Measurements from ENCODE around the gene ERRFI1. TPM values are rescaled to one million over a fixed set of nuclear protein-coding genes. Genes with fewer than 3 reads are reported as not detected.
"Not testable (repeated sequence)": the region's sequence is repeated elsewhere in the genome, so short reads cannot be mapped to it uniquely, and the experiment has no call there.

Gene ERRFI1
- total RNA-seq, 1 donor from 2014 or later: 59.0 TPM

GRCh38 chr1:7967196-7967595 is 58.9 kb downstream of the ERRFI1 start:
- DNase-seq: no peak

GRCh38 chr1:7964476-7964875 is 61.6 kb downstream of the ERRFI1 start:
- no peak for DNase-seq

- not testable (repeated sequence) for DNase-seq
Measured at GRCh38 chr1:7963841-7964240, 62.3 kb downstream of the ERRFI1 start.

GRCh38 chr1:7963378-7963730 is 62.8 kb downstream of the ERRFI1 start:
- DNase-seq: not testable (repeated sequence)

GRCh38 chr1:7962636-7963377 is 63.3 kb downstream of the ERRFI1 start:
- no peak for DNase-seq

GRCh38 chr1:7962014-7962335 is 64.1 kb downstream of the ERRFI1 start:
- peak; percentile 28 for DNase-seq

Small RNA genes within 50 kb of the gene (small RNA-seq; reads per million reads assigned to genes)
- not detected for gene RF00019 (ENCODE audit: low replicate concordance)

Other genes with a start within 250 kb of the ERRFI1 start
- 9.8 TPM for gene PER3, start 242.0 kb downstream of the ERRFI1 start, total RNA-seq
- gene UTS2, start 173.2 kb downstream of the ERRFI1 start, total RNA-seq: 0.30 TPM
- 0.20 TPM for gene TNFRSF9, start 85.5 kb downstream of the ERRFI1 start, total RNA-seq
- gene PARK7, start 64.6 kb downstream of the ERRFI1 start, total RNA-seq: 146 TPM

Measured in skin of body (tissue), 3 donors.